GM23248 (cell line): ENCODE data around the gene PPP1R3C. TPM values are rescaled to one million over a fixed set of nuclear protein-coding genes. Genes with fewer than 3 reads are reported as not detected.

Experiments used
- DNase-seq: peaks from one replicate; pipeline ENCODE4 v3.0.0-alpha.2; 2015
- H2AFZ ChIP-seq: fragments of 200-600 bp; sonication (generic); 2 replicates; pipeline ENCODE4 v1.6.1; 2016; ENCODE audit warnings: antibody characterized with exemption
- H3F3A ChIP-seq: fragments of 200-600 bp; sonication (generic); 2 replicates; pipeline ENCODE4 v1.6.1; 2016; ENCODE audit warnings: mild to moderate bottlenecking, antibody characterized with exemption, mixed run types; ENCODE audit not compliant: insufficient read depth
- H3K27ac ChIP-seq: fragments of 200-600 bp; sonication (generic); 2 replicates; pipeline ENCODE4 v1.5.1; 2016; ENCODE audit warnings: mild to moderate bottlenecking
- H3K27me3 ChIP-seq: fragments of 200-600 bp; sonication (generic); replicated peaks from 2 replicates; pipeline ENCODE4 v1.6.1; 2016; ENCODE audit warnings: mild to moderate bottlenecking; ENCODE audit not compliant: insufficient read depth
- H3K36me3 ChIP-seq: fragments of 200-600 bp; sonication (generic); 2 replicates; pipeline ENCODE4 v1.6.1; 2016; ENCODE audit warnings: low read depth, mild to moderate bottlenecking
- H3K4me1 ChIP-seq: fragments of 200-600 bp; sonication (generic); 2 replicates; pipeline ENCODE4 v1.6.1; 2016; ENCODE audit warnings: mild to moderate bottlenecking; ENCODE audit not compliant: insufficient read depth
- H3K4me2 ChIP-seq: fragments of 200-600 bp; sonication (generic); one replicate; pipeline ENCODE4 v1.6.1; 2016; ENCODE audit warnings: mild to moderate bottlenecking; ENCODE audit not compliant: unreplicated experiment
- H3K4me3 ChIP-seq: fragments of 200-600 bp; sonication (generic); 2 replicates; pipeline ENCODE4 v1.5.1; 2016; ENCODE audit warnings: mild to moderate bottlenecking
- H3K79me2 ChIP-seq: fragments of 200-600 bp; sonication (generic); 2 replicates; pipeline ENCODE4 v1.6.1; 2016; ENCODE audit warnings: mild to moderate bottlenecking; ENCODE audit not compliant: insufficient read depth
- H3K9ac ChIP-seq: fragments of 200-600 bp; sonication (generic); 2 replicates; pipeline ENCODE4 v1.6.1; 2016; ENCODE audit warnings: mild to moderate bottlenecking
- H3K9me2 ChIP-seq: fragments of 200-600 bp; sonication (generic); 2 replicates; pipeline ENCODE4 v1.6.1; 2016; ENCODE audit warnings: mixed run types, mild to moderate bottlenecking, moderate library complexity; ENCODE audit not compliant: insufficient read depth
- H3K9me3 ChIP-seq: fragments of 200-600 bp; sonication (generic); one replicate; pipeline ENCODE4 v1.6.1; 2017; ENCODE audit warnings: low read depth
- H4K20me1 ChIP-seq: fragments of 200-600 bp; sonication (generic); 2 replicates; pipeline ENCODE4 v1.6.0; 2016; ENCODE audit not compliant: insufficient read depth
- EZH2 ChIP-seq: fragments of 200-600 bp; sonication (generic); IDR thresholded peaks from 2 replicates; pipeline ENCODE4 v1.6.1; 2018; ENCODE audit warnings: antibody characterized with exemption, mild to moderate bottlenecking; ENCODE audit not compliant: insufficient read depth, poor library complexity, severe bottlenecking
- EZH2phosphoT487 ChIP-seq: fragments of 200-600 bp; sonication (generic); IDR thresholded peaks from 2 replicates; pipeline ENCODE4 v1.6.1; 2018; ENCODE audit warnings: antibody characterized with exemption, moderate library complexity, mild to moderate bottlenecking, low read depth; ENCODE audit not compliant: insufficient read depth
- WGBS, 2 experiments: methylation state at CpG; one replicate each; pipeline ENCODE4 v1.1.6; 2015 to 2017; ENCODE audit warnings: low lambda C conversion rate in 2 of 2, low coverage in 1 of 2; ENCODE audit errors: missing lambda C conversion rate in 2 of 2; 5-methylcytosine and 5-hydroxymethylcytosine counted together
- in situ Hi-C: fragments of 300-500 bp; cut with MboI; formaldehyde crosslinking; loops from 2 replicates; pipeline ENCODE4 v1.15.0; 2020
- polyA plus RNA-seq: library from polyadenylated mRNA; unstranded; fragments of >200 nt; fragmentation: Nextera tagmentation; extraction: Ambion mirVana; gene quantifications from 2 replicates; pipeline ENCODE4 v1.2.1, GENCODE V29; 2016
- total RNA-seq: library from RNA; depleted of rRNA; stranded (reverse); fragments of >200 nt; shearing (Covaris generic); gene quantifications from 2 replicates; pipeline ENCODE4 v1.2.3, GENCODE V29; 2014

Gene PPP1R3C
- total and polyA plus RNA-seq, 2 experiments from 2014 or later: 99.9 to 193 TPM

- Histone ChIP-seq H3K27ac (peak overlapping the region; percentile 60), H3F3A (peaks cover 70% of the 10 kb centered on the region), H3K9ac (no peak overlapping the region), H4K20me1 (no peaks in the 10 kb centered on the region), H3K9me2 (no peaks in the 10 kb centered on the region), H3K9me3 (peaks cover 8% of the 10 kb centered on the region), H3K27me3 (no peaks in the 10 kb centered on the region), H3K79me2 (peaks cover 47% of the 10 kb centered on the region), H3K4me2 (peak overlapping the region; percentile 93), H2AFZ (no peak overlapping the region), H3K4me3 (peak overlapping the region; percentile 96), H3K36me3 (peaks cover 53% of the 10 kb centered on the region), H3K4me1 (peaks cover 34% of the 10 kb centered on the region)
- in situ Hi-C loops: no loop called here
- 64 to 72% methylated on average over 7 of the region's 7 CpGs for WGBS, 2 experiments
- TF ChIP-seq EZH2phosphoT487 (no peak), EZH2 (no peak)
- DNase-seq: peak; percentile 25
Measured at GRCh38 chr10:91627344-91628102, 5.3 kb downstream of the PPP1R3C start.

GRCh38 chr10:91626936-91627335, 5.9 kb downstream of the PPP1R3C start:
- Histone ChIP-seq H3K79me2 (peaks cover 41% of the 10 kb centered on the region), H3K4me2 (no peak overlapping the region), H3K27me3 (no peaks in the 10 kb centered on the region), H3K9me3 (peaks cover 8% of the 10 kb centered on the region), H2AFZ (no peak overlapping the region), H3K4me1 (peaks cover 34% of the 10 kb centered on the region), H3K4me3 (no peak overlapping the region), H3K27ac (peak overlapping the region; percentile 60), H4K20me1 (no peaks in the 10 kb centered on the region), H3K9ac (no peak overlapping the region), H3K36me3 (peaks cover 53% of the 10 kb centered on the region), H3K9me2 (no peaks in the 10 kb centered on the region), H3F3A (peaks cover 64% of the 10 kb centered on the region)
- DNase-seq: no peak
- WGBS, 2 experiments: 70 to 76% methylated on average over 2 of the region's 2 CpGs
- TF ChIP-seq EZH2: no peak
- TF ChIP-seq EZH2phosphoT487: no peak
- in situ Hi-C loops: no loop called here

GRCh38 chr10:91624633-91625032, 8.2 kb downstream of the PPP1R3C start:
- H3F3A ChIP-seq: peaks cover 43% of the 10 kb centered on the region
- H3K27ac ChIP-seq: no peak overlapping the region
- H3K4me1 ChIP-seq: peaks cover 26% of the 10 kb centered on the region
- in situ Hi-C loops: no loop called here
- no peaks in the 10 kb centered on the region for H4K20me1 ChIP-seq
- peaks cover 41% of the 10 kb centered on the region for H3K36me3 ChIP-seq
- H3K4me2 ChIP-seq: no peak overlapping the region
- H3K9ac ChIP-seq: no peak overlapping the region
- H2AFZ ChIP-seq: no peak overlapping the region
- no peak for DNase-seq
- H3K9me2 ChIP-seq: no peaks in the 10 kb centered on the region
- peaks cover 8% of the 10 kb centered on the region for H3K9me3 ChIP-seq
- H3K4me3 ChIP-seq: no peak overlapping the region
- H3K27me3 ChIP-seq: no peaks in the 10 kb centered on the region
- peaks cover 18% of the 10 kb centered on the region for H3K79me2 ChIP-seq
- TF ChIP-seq EZH2phosphoT487: no peak
- TF ChIP-seq EZH2: no peak

GRCh38 chr10:91622601-91623000, 10.3 kb downstream of the PPP1R3C start:
- no peak overlapping the region for H3K9ac ChIP-seq
- TF ChIP-seq EZH2phosphoT487: no peak
- no peak for TF ChIP-seq EZH2
- no peaks in the 10 kb centered on the region for H3K9me2 ChIP-seq
- no peak for DNase-seq
- peaks cover 23% of the 10 kb centered on the region for H3F3A ChIP-seq
- WGBS, 2 experiments: 96 to 100% methylated on average over 1 of the region's 1 CpG
- no peak overlapping the region for H3K4me3 ChIP-seq
- no peak overlapping the region for H3K4me2 ChIP-seq
- H3K27ac ChIP-seq: no peak overlapping the region
- peaks cover 8% of the 10 kb centered on the region for H3K9me3 ChIP-seq
- no peak overlapping the region for H2AFZ ChIP-seq
- H4K20me1 ChIP-seq: no peaks in the 10 kb centered on the region
- peaks cover 11% of the 10 kb centered on the region; the same call in 1 of the 2 replicates for H3K4me1 ChIP-seq
- in situ Hi-C loops: no loop called here
- H3K27me3 ChIP-seq: no peaks in the 10 kb centered on the region
- peaks cover 26% of the 10 kb centered on the region; the same call in 1 of the 2 replicates for H3K36me3 ChIP-seq
- H3K79me2 ChIP-seq: no peaks in the 10 kb centered on the region
